C4-2B (cell line): ENCODE data around the gene RUSF1.

Experiments used
- CTCF ChIP-seq: fragments of 450-650 bp; conservative IDR thresholded peaks from 2 replicates; pipeline ENCODE4 v1.5.1; 2017; ENCODE audit warnings: mild to moderate bottlenecking
- ZFX ChIP-seq: fragments of 450-650 bp; IDR thresholded peaks from 2 replicates; pipeline ENCODE4 v1.6.1; 2017

GRCh38 chr16:31467858-31468257 is 40.3 kb downstream of the RUSF1 start:
- TF ChIP-seq CTCF, result no peak
- no peak for TF ChIP-seq ZFX
